ENCODE results near the gene FBXW8.

The FBXW8 gene

DNA sequence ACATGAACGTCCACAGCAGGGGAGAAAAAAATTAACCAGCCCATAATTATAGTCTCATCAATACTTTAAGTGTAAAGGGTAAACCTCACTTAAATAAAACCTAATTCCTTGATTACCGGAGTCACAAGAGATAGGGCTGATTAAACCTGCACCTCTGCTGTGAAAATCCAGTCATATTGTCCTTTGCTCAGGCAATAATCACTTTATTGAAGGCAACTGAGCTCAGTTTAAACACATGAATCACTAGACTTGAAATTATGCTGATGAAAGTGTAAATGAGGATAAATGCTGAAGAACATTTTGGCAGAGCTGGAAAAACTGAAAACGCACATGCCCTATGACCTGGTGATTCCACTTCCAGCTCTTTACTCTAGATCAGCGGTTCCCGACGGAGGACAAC lies 22.9 kb upstream of the FBXW8 start:
- no peak for DNase-seq

DNA sequence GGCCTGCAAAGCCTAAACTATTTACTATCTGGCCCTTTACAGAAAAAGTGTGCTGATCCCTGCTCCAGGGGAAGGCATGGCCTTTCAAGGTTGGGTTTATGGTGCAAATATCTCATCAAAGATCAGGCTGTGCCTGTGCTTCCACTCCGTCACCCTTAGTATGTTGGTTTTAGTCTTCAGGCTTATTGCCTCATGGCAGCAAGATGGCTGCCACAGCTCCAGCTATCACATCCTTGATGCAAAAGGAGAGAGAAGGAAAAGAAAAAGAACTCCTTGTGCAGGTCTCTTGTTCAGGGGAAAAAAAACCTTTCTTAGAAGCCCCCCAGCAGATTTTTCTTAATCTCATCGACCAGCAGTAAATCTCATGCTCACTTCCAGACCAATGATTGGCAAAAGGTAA lies 20.4 kb upstream of the FBXW8 start:
- no peak for DNase-seq

DNA sequence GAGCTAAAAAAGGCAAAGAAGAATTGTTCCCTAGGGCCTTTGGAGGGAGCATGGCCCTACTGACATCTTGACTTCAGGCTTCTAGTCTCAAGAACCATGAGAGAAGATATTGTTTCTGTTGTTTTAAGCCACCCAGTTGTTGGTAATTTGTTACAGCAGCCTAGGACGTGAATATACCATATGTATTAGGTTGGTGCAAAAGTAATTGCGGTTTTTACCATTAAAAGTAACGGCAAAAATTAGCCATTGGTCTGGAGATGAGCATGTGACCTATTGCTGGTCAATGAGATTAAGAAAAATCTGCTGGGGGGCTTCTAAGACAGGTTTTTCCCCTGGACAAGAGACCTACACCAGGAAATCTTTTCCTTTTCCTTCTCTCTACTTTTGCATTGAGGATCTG lies 19.7 kb upstream of the FBXW8 start:
- DNase-seq = no peak

DNA sequence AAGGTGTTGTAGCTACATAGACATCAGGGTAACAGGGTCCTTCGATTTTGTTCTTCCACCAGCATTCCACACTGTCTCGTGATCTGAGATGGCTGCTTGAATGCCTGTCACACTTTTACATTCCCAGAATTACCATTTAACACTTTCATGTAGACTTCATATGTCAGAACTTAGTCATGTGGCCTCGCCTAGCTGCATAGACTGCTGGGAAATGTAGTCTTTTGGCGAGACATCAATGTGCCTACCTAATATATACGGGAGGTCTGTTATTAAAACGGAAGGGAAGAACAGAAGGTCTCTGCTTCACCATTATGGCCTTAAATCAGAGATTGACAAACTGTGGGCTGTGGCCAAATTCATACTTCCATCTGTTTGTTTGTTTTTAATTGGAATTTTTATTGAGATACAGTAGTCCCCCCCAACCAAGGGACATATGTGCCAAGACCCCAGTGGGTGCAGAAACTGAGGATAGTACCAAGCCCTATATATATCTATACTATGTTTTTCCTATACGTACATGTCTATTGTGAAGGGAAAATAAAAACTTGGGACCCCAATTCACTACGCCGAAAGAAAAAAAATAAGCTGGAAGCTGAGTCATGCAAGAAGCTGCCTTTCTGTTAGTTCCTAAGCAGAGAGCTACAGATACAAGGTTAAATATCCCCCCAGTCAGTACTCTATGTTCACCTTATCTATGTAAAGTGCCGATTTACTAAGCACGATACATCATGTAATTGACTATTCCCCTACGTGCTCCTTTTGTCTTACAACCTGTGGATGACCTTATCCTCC lies 18.2 kb upstream of the FBXW8 start:
- DNase-seq = no peak

DNA sequence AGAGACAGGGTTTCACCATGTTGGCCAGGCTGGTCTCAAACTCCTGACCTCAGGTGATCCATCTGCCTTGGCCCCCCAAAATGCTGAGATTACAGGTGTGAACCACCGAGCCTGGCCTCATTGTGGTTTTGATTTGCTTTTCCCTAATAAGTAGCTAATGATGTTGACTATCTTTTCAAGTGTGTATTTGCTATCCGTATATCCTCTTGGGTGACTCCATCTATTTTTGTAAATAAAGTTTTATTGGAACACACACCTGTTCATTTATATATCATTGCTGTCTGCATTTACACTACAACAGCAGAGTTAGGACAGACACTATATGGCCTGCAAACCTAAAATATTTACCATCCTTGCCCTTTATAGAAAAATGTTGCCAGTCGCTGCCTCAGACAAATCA lies 15.8 kb upstream of the FBXW8 start:
- no peak for DNase-seq

DNA sequence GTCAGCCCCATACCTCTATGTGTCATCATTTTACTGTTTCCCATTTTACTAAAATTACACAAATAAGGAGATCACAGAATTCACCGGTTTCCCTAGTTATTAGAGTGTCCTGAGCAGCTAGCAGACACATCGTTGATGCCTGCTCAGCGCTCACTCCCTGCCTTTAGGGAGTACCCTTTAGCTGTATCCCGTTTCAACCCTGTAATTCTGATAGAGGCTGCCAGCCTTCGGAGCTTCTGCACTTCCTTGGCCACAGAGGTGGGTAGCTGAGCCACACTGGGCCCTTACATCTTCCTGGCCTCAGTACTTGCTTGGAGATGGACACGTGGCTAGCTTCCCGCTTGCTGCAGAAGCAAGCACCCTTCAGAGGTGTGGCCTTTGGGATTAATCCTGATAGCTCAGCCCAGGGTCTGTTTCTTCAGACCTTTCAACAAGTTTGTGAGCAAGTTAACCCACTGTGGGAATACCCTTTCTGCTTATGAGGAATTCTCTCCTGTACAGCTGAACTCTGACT lies 14.3 kb upstream of the FBXW8 start:
- DNase-seq = no peak

DNA sequence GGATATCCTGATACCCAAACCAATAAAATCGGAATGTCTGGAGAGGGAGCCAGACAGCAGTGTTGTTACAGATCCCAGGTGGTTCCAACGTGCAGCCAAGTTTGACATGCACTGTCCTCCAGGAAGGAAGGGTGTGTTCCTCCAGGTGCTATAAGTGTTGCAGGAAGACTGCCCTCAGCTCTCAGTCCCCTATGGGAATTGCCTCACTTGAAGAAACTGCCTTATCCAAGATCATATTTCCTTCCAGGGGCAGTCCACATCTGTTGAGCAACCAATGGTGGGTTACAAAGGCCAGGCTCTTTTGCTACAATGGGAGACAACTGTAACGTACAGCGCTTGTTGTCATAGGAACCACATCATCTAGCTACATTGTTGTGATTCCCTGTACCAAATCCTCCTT lies 13.3 kb upstream of the FBXW8 start:
- DNase-seq = no peak

DNA sequence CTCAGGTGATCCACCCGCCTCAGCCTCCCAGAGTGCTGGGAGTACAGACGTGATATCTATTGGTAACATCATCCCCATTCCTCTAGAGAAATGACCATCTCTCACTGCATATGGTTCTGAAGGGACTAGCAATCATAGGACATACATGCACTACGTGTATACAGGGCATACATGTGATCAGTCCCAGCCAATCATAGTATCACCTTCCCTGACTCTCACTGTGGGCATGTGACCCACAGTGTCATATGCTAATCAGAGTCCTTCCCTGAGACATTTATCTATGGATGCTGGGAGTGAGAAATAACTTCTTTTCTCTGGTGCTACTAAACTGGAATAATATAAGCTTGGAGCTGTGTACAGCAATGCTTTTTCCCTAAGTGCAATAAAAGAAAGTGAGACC lies 12.1 kb upstream of the FBXW8 start:
- no peak for DNase-seq

DNA sequence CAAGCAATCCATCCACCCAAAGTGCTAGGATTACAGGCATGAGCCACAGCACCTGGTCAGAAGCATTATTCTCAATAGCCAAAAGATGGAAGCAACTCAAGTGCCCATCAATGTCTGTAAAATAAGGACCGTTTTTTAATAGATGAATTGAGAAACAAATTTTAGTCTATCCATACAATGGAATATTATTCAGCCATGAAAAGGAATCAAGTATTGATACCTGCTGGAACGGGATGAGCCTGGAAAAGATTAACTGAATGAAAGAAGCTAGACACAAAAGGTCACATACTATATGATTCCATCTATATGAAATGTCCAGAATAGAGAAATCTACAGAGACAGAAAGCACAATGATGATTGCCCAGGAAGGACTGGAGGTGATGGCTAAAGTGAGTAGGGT lies 9.1 kb upstream of the FBXW8 start:
- no peak for DNase-seq

DNA sequence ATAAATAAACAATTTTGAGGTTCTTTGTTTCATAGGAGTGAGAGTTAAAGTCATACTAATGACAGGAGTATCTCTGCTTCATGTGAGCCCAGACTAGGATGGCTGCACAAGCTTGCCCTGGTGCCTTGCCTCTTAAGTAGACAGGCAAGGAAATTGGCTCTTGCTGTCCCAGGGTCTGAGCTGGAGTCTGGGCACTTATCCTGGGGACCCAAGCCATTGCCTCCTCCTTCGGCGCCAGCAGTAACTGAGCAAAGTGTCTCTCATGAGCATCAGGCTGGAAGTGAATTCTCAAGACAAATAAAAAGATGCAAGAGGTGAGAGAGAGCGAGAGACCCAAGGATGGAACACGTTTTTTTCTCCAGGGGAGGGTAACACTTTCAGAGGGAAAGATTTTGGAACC lies 6.9 kb upstream of the FBXW8 start:
- no peak for DNase-seq

DNA sequence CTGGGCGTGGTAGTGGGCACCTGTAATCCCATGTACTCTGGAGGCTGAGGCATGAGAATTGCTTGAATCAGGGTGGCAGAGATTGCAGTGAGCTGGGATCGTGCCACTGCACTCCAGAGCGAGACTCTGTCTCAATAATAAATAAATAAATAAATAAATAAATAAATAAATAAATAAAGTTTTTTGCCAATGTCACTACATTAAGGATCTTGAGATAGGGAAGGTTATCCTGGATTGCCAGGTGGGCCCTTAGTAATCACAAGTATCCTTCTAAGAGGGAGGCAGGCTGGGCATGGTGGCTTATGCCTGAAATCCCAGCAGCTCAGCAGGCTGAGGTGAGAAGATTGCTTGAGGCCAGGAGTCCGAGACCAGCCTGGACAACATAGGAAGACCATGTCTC lies 4.5 kb upstream of the FBXW8 start:
- DNase-seq = no peak

DNA sequence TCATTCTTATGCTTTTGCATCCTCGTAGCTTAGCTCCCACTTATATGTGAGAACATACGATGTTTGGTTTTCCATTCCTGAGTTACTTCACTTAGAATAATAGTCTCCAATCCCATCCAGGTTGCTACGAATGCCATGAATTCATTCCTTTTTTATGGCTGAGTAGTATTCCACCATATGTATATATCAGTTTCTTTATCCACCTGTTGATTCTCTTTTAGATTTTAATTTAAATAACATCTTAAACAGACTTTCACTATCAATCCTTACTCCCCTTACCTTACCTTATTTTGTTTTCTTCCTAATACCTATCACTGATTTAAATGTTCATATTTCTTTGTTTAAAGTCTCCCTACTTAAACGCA lies 488 bp upstream of the FBXW8 start:
- DNase-seq = no peak

DNA sequence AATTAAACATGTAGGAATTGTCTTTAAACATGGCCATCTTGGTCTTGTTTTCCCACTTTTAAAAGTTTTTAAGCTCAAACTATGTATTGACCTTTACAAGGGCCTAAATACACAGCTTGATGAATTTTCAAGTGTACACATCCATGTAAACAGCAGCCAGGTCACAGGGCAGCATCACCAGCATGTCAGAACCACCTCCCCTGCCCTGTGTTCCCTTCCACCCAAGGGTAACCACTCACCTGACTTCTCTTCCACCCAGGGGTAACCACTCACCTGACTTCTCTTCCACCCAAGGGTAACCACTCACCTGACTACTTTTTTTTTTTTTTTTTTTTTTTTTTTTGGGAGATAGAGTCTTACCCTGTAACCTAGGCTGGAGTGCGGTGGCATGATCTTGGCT lies 4.6 kb downstream of the FBXW8 start:
- no peak for DNase-seq

DNA sequence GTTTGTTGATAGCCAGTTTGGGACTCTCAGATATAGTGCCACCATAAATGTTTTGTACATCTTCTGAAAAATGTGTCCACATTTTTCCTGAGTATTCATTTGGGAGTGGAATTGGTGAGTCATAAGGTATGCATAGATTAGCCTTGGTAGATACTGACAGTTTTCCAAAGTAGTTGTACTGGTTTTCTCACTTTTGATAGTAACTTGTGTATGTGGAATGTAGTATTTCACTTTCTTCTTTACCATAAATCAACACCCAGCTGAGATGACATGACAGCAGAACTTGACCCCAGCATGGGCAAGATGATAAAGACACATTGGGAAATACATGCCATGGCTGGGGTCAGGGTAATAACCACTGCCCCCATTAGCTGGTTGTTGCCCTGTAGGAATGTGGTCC lies 5.4 kb downstream of the FBXW8 start:
- DNase-seq = no peak

DNA sequence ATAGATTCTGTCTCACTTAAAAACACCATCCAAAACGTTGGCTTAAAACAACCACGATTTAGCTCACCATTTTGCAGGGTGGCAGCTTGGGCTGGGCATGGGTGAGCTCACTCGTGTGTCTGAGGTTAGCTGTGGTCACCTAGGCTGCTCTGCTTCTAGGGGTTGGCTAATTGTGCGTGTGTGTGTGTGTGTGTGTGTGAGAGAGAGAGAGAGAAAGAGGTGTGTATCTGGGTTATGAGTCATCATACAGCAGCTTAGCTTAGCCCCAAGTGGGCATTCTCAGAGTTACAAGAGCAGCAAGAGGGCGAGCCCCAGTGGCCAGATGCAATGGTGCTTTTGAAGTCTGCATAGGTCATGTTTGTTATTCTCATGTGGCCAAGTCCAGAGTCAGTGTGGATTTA lies 6.0 kb downstream of the FBXW8 start:
- DNase-seq = peak; percentile 38

DNA sequence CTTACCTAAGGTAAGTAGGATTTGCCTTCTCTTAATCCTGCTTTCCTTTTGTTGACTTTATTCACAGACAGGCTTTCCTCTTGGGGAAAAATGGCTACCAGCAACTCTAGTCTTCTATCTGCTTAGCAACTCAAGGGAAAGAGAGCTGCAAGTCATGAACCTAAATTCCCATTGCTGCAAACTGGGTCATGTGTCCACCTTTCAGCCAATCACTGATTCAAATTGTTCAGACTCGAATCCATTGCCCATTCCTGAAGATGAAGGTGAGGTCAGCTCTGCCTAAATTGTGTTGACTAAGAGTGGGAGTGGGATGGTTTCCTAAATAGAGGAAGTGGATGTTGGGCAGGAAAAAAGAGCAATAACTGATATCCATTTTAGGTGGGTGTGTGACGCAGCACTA lies 7.7 kb downstream of the FBXW8 start:
- no peak for DNase-seq

DNA sequence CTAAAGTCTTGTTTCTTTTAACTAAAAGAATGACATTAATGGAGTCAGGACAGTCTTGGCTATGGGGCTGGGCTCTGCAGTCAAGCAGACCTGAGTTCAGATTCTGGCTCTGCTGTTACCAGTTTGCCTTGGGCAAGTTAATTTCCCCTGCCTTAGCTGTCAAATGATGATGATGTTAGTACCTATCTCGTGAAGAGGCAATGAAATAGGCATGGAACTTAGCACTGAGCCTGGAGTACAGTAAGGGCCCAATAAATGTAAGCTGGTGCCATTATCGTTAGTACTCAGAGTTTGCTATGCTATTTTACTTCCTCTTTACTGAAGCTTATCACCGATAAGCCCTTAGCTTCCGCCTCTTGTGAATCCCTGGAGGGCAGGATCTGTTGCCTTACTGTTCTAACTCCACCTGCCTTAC lies 8.5 kb downstream of the FBXW8 start:
- no peak for DNase-seq

DNA sequence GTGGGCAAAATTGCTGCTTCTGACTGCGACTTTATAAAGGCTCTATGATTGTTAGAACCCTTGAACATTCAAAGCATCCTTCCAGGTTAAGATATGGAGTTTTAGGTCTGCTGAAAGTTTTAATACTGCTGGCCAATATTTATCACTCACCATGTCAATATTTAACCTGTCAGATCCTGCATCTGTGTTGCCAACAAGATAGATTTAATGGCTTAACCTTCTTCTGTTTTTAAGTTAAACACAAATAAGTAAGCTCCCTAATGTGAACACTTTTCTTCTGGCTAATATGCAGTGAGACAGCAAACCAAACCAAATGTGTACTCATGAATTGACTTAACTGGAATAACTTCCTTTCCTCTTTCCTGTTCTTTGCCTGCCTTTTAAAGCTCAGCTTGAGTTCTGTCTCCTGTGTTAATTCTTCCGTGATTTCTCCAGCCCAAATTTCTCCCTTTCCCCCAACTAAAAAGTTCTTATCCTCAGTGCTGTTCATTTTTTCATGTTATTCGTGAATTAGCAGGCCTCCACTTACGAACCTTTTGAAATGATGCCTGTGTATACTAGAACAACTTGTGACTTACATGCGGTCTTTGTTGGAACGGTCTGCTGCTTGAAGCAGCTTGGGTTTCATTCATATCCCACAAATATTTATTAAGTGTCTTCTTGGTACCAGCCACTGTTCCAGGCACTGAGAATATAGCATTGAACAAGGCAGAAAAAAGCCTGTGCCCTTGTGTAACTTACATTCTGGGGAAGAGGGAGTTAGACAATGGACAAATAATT lies 9.1 kb downstream of the FBXW8 start:
- no peak for DNase-seq

DNA sequence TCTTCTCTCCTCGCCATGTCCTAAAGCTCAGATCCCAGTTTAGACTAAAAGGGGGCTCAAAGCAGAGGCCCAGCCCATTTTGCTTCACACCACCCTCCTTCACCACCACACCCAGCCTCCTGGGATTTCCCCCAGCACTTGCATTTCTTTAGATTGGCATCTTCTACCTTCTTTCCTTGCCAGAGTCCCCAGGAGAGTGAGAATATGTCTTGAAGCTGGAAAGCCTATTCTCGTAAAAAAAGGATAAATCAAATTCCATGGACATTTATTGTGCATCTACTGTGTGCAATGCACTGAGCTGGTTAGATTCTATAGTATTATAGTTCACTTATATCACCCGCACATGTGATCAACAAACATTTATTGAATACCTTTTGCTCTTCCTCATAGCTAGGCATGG lies 10.2 kb downstream of the FBXW8 start:
- DNase-seq = no peak

DNA sequence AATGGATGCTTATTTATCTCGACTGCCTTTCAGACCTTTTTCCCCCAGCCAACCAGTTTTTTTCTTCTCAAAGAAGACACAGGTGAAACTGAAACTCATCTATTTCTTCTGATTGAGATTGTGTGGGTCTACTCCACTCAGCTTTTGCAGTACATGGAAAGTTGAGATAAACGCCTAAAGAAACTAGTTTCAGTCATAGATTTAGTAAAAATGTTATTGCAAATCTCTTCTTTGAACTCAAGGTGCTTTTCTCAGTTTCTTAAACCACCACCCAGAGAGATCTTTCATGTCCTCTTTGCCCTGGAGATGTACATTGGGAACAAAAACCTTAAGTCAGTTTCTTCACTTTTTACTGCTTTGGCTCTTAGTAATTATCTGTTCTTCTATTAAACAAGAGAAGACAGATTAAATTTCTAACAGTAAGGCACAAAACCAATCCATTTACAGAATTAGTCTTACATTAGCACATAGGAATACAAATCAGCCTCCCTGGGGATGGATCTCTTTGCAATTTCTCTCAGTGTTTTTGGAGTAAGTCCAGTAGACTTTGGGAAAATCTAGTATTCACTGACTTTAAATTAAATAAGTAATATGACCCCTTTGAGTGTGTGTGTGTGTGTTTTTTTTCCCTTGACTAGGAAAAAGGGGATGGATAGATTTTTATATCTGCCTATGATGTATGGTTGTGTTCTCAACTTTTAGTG lies 11.6 kb downstream of the FBXW8 start:
- DNase-seq = no peak

DNA sequence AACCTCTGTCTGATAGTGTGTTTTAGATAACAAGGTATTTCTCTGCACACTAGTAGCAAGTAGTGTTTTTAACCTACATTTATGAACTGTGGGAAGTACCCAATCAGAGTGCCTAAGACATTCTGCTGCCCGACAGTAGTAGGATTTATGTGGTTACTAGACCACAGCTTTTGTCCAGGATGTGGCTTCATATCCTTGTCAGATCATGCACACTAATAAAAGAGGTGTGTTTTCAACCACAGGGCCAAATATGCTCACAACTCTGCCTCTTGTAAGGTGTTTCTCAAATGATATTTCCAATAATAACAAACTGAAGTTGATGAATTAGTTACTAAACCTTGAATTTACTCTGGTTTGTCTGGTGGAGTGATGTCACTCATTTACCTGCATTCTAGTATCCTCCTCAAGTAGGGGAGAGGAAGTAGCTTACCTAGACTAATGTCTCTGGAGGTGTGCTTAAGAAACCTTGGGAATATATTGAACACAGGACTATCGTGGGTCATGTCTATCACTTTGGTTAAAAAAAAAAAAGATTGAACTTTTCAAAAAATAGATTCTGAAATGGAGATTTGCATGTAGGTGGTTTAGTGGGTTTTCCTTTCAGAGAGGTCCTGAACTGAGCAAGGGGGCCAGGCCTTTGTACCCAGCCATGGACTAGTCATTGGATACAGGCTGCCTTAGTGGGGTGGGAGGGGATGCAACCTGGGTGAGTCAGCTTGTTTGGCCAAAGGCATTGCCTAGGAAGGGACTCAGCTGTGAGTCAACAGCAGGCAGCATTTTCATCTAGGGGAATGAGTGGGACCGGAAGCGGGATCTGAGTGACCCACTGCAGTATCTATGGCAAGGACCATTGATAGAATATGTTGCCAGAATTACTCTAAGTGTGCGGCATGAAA lies 14.1 kb downstream of the FBXW8 start:
- DNase-seq = peak; percentile 49

Data from stimulated activated CD4-positive, alpha-beta T cell treated with anti-CD3 and anti-CD28 coated beads, Interleukin-15, amount 100 ng/mL, for 24 hours (primary cell).